ENCODE measurements around the gene PPFIBP2. TPM values are rescaled to one million over a fixed set of nuclear protein-coding genes. Genes with fewer than 3 reads are reported as not detected.

The PPFIBP2 gene
- polyA plus RNA-seq, 2 of the 4 experiments (the other 2 are of a cell fraction): 13.4 to 32.5 TPM

DNA sequence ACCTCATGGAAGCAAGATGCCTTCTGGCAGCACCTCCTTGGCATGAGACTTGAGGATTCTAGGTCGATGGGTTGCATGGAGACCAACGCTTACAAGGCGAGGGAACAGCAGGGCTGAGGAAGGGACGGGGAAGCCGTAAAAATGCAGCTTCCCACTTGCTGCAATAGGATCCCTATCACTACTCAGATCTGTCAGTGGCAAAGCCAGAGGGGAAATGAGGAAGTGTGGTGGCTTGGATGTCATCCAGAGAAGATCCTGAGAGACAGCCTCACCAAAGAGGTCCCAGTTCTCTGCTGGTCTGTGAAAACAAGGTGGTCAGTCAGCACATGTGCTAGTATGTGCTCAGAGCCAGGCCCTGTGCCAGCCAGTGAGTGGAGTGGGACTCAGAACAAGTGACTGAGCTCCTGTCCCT lies 137.3 kb downstream of the PPFIBP2 start:
- Histone ChIP-seq H3K4me3 (no peak overlapping the region), H3K4me2 (no peak overlapping the region), H3K9me3 (no peaks in the 10 kb centered on the region), H3K27ac (no peak overlapping the region), H3K4me1 (0 out of 3 replicates have a peak, but pooled peaks cover 3% of the 10 kb centered on the region)
- TF ChIP-seq CHD4 (IDR thresholded peaks at IDR 0.05; ENCODE audit: borderline replicate concordance): no peak
- DNase-seq (ENCODE audit: low read depth in 1 of 2, low spot score in 1 of 2): no peak
- FAIRE-seq: no peak
- CTCF ChIA-PET: interaction anchor here (0.6 to 11.4 kb wide), 7 partner anchors 15 to 553 kb away, joined by 3 to 290 read pairs (median 6); partner anchors contain the start of gene PPFIBP2
- ATAC-seq: no peak
- POLR2A ChIA-PET: no interaction called here
- 86% methylated on average over 5 of the region's 5 CpGs for WGBS (ENCODE audit: missing lambda C conversion rate)

- H3K27ac ChIP-seq: no peak overlapping the region
- POLR2A ChIA-PET: no interaction called here
- H3K9me3 ChIP-seq: no peaks in the 10 kb centered on the region
- no peak for TF ChIP-seq TFCP2L1 (CRISPR knock-in tag; IDR thresholded peaks at IDR 0.05)
- TF ChIP-seq KDM5A (IDR thresholded peaks at IDR 0.05): no peak
- TF ChIP-seq NR3C1 (IDR thresholded peaks at IDR 0.05): no peak
- TF ChIP-seq, protein P1, sequence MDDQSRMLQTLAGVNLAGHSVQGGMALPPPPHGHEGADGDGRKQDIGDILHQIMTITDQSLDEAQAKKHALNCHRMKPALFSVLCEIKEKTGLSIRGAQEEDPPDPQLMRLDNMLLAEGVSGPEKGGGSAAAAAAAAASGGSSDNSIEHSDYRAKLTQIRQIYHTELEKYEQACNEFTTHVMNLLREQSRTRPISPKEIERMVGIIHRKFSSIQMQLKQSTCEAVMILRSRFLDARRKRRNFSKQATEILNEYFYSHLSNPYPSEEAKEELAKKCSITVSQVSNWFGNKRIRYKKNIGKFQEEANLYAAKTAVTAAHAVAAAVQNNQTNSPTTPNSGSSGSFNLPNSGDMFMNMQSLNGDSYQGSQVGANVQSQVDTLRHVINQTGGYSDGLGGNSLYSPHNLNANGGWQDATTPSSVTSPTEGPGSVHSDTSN (IDR thresholded peaks at IDR 0.05): no peak
- no peak for TF ChIP-seq TP53 (CRISPR knock-in tag; IDR thresholded peaks at IDR 0.05)
- no peak for TF ChIP-seq KDM1A (IDR thresholded peaks at IDR 0.05; ENCODE audit: low read depth)
- TF ChIP-seq CEBPB (IDR thresholded peaks at IDR 0.05): no peak
- TF ChIP-seq NPAS2 (CRISPR knock-in tag; IDR thresholded peaks at IDR 0.05; ENCODE audit: borderline replicate concordance): no peak
- no peak for TF ChIP-seq CTCF (IDR thresholded peaks at IDR 0.05)
- TF ChIP-seq HDAC2 (IDR thresholded peaks at IDR 0.05): no peak
- no peak for TF ChIP-seq RARB (CRISPR knock-in tag; IDR thresholded peaks at IDR 0.05)
- no peak for TF ChIP-seq HOXB13 (CRISPR knock-in tag; IDR thresholded peaks at IDR 0.05; ENCODE audit: low read depth)
- no peak for TF ChIP-seq FOSB (CRISPR knock-in tag; IDR thresholded peaks at IDR 0.05)
- TF ChIP-seq BCL3 (IDR thresholded peaks at IDR 0.05): no peak
- no peak for TF ChIP-seq POLR2A (IDR thresholded peaks at IDR 0.05; ENCODE audit: low read length)
- no peak for TF ChIP-seq HOXA7 (CRISPR knock-in tag; IDR thresholded peaks at IDR 0.05)
- no peak for TF ChIP-seq SREBF2 (IDR thresholded peaks at IDR 0.05)
- no peak for TF ChIP-seq ZNF302 (CRISPR knock-in tag; IDR thresholded peaks at IDR 0.05)
- no peak overlapping the region for H3K4me3 ChIP-seq
- DNase-seq (ENCODE audit: low read depth in 1 of 2, low spot score in 1 of 2) (no peak), FAIRE-seq (no peak), ATAC-seq (no peak)
- no peak overlapping the region for H3K4me2 ChIP-seq
- H3K4me1 ChIP-seq: 0 out of 3 replicates have a peak, but pooled peaks cover 3% of the 10 kb centered on the region
- 96% methylated on average over 7 of the region's 9 CpGs for WGBS (ENCODE audit: missing lambda C conversion rate)
- CTCF ChIA-PET: interaction anchor here (1.2 to 11.4 kb wide), 6 partner anchors 14 to 139 kb away, joined by 3 to 290 read pairs (median 11); partner anchors contain the start of gene PPFIBP2
Measured at GRCh38 chr11:7651700-7652099, 137.9 kb downstream of the PPFIBP2 start.

DNA sequence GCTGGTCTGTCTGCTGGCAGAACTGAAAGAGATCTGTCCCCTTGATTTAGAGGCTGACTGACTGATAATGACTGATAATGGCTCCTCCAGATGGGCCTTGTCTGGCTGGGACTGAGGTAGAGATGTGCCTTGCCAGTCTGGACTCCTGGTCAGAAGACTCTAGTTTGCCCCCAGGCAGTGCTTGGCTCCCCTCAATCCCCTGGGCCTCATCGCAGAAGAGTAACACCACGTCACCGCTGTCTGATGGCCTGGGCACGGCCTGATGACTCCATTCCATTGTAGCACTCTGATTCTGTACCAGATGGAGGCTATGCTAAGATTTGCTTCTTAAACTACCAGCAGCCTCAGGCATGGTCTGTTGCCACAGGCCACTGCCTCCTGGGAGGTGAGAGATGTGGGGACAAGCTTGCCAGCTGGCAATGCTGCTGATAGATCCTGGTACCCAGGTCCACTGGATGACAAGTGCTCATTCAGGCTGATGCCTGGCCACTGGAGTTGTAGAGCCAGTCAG lies 140.5 kb downstream of the PPFIBP2 start:
- Histone ChIP-seq H3K4me2 (no peak overlapping the region), H3K9me3 (no peaks in the 10 kb centered on the region), H3K4me1 (peaks cover 5% of the 10 kb centered on the region; the same call in 2 of the 3 replicates), H3K4me3 (no peak overlapping the region), H3K27ac (no peak overlapping the region)
- WGBS (ENCODE audit: missing lambda C conversion rate): 96% methylated on average over 4 of the region's 4 CpGs
- FAIRE-seq: no peak
- ChIA-PET POLR2A (no interaction called here), CTCF (interaction anchor here (0.6 to 11.4 kb wide), 7 partner anchors 11 to 142 kb away, joined by 3 to 290 read pairs (median 16); partner anchors contain the start of gene PPFIBP2)
- no peak for TF ChIP-seq CHD2 (IDR thresholded peaks at IDR 0.05; ENCODE audit: low read length, partially characterized antibody)
- no peak for TF ChIP-seq JUN (IDR thresholded peaks at IDR 0.05)
- TF ChIP-seq RAD21 (conservative IDR thresholded peaks at IDR 0.05 in 1 of 2, IDR thresholded peaks at IDR 0.05 in 1 of 2): no peak
- no peak for TF ChIP-seq EHF (CRISPR knock-in tag; IDR thresholded peaks at IDR 0.05)
- TF ChIP-seq KDM5A (IDR thresholded peaks at IDR 0.05): no peak
- TF ChIP-seq ESRRA (IDR thresholded peaks at IDR 0.05; ENCODE audit: borderline replicate concordance, low read length): no peak
- no peak for TF ChIP-seq RARB (CRISPR knock-in tag; IDR thresholded peaks at IDR 0.05)
- no peak for TF ChIP-seq POLR2AphosphoS2 (conservative IDR thresholded peaks at IDR 0.05; ENCODE audit: low read length)
- no peak for TF ChIP-seq MAZ (IDR thresholded peaks at IDR 0.05; ENCODE audit: borderline replicate concordance, low read depth, low read length)
- no peak for TF ChIP-seq RCOR1 (IDR thresholded peaks at IDR 0.05; ENCODE audit: low read depth, low read length)
- TF ChIP-seq, protein P1 (IDR thresholded peaks at IDR 0.05): no peak
- no peak for TF ChIP-seq ZSCAN20 (CRISPR knock-in tag; IDR thresholded peaks at IDR 0.05)
- TF ChIP-seq HOXB13 (CRISPR knock-in tag; IDR thresholded peaks at IDR 0.05; ENCODE audit: low read depth): no peak
- TF ChIP-seq MAFK (IDR thresholded peaks at IDR 0.05; ENCODE audit: partially characterized antibody): no peak
- TF ChIP-seq FOSB (CRISPR knock-in tag; IDR thresholded peaks at IDR 0.05): no peak
- ATAC-seq: no peak
- DNase-seq (ENCODE audit: low read depth in 1 of 2, low spot score in 1 of 2): no peak

Data from A549 (cell line).